ENCODE results near the gene RIN3.

- TF ChIP-seq, protein P1, sequence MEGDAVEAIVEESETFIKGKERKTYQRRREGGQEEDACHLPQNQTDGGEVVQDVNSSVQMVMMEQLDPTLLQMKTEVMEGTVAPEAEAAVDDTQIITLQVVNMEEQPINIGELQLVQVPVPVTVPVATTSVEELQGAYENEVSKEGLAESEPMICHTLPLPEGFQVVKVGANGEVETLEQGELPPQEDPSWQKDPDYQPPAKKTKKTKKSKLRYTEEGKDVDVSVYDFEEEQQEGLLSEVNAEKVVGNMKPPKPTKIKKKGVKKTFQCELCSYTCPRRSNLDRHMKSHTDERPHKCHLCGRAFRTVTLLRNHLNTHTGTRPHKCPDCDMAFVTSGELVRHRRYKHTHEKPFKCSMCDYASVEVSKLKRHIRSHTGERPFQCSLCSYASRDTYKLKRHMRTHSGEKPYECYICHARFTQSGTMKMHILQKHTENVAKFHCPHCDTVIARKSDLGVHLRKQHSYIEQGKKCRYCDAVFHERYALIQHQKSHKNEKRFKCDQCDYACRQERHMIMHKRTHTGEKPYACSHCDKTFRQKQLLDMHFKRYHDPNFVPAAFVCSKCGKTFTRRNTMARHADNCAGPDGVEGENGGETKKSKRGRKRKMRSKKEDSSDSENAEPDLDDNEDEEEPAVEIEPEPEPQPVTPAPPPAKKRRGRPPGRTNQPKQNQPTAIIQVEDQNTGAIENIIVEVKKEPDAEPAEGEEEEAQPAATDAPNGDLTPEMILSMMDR (IDR thresholded peaks at IDR 0.05) = no peak
- no peak for TF ChIP-seq POLR2A (IDR thresholded peaks at IDR 0.05)
These were observed 11.7 kb upstream of the RIN3 start for GRCh38 chr14:92501891-92502351.
